HepG2 (cell line): Measurements from ENCODE around the gene MAPK14. TPM values are rescaled to one million over a fixed set of nuclear protein-coding genes. Genes with fewer than 3 reads are reported as not detected.

Experiments used
- ATAC-seq: fragments of 200-7000 bp; cut with Tn5 transposase; 3 replicates; pipeline ENCODE4 v1.9.1; 2020; ENCODE audit warnings: mild to moderate bottlenecking, moderate library complexity
- BruUV-seq: library from RNA; stranded (reverse); fragments of 400-500 nt; replicated peaks from 2 replicates; lab custom pipeline; 2021; lab: Mats Ljungman, UMichigan
- CTCF ChIA-PET: fragments of 300-600 bp; formaldehyde crosslinking; extraction: SDS; loops from one replicate; lab custom pipeline; 2021; ENCODE audit warnings: low total read pairs, inconsistent platforms, low intra/inter-chr PET ratio; lab: Yijun Ruan, JAX
- POLR2A ChIA-PET: fragments of 350-600 bp; sonication (Branson Sonifier 250); formaldehyde crosslinking; loops from one replicate; lab custom pipeline; 2020; ENCODE audit warnings: antibody characterized with exemption, inconsistent platforms; lab: Yijun Ruan, JAX
- DNase-seq: peaks from one replicate; pipeline ENCODE4 v3.0.0-alpha.2; 2015; ENCODE audit warnings: low spot score
- FAIRE-seq: peaks from 3 replicates; lab custom pipeline; 2011; peaks lifted over from hg19 to GRCh38; lab: Jason Lieb, UNC
- H2AFZ ChIP-seq: one replicate; pipeline ENCODE4 v1.6.1; 2011; ENCODE audit warnings: low read length, inconsistent platforms
- H3K27ac ChIP-seq: fragments of 300-600 bp; 3 replicates; pipeline ENCODE4 v1.8.0; 2011; ENCODE audit warnings: mixed run types, mild to moderate bottlenecking, mixed read lengths, low read length, inconsistent platforms; ENCODE audit not compliant: insufficient read depth; ENCODE audit errors: extremely low read length
- H3K27me3 ChIP-seq, 2 experiments: fragments of 200-600 bp in 1 of 2; 2 replicates in 1 of 2; 3 replicates in 1 of 2; pipeline versions ENCODE4 v1.6.0 to v1.8.0; 2011; ENCODE audit warnings: low read length in 2 of 2, mild to moderate bottlenecking in 2 of 2, moderate library complexity in 2 of 2, inconsistent platforms in 1 of 2; ENCODE audit not compliant: insufficient read depth in 2 of 2, control insufficient read depth in 1 of 2
- H3K36me3 ChIP-seq, 2 experiments: fragments of 200-600 bp in 1 of 2; replicated peaks in 1 of 2; 2 replicates in 1 of 2; 3 replicates in 1 of 2; pipeline versions ENCODE4 v1.5.1 to v1.8.0; 2011; ENCODE audit warnings: low read length in 2 of 2, inconsistent platforms in 1 of 2; ENCODE audit not compliant: insufficient read depth in 2 of 2, control insufficient read depth in 1 of 2
- H3K4me1 ChIP-seq: 2 replicates; pipeline ENCODE4 v1.5.1; 2012; ENCODE audit warnings: low read length, inconsistent platforms; ENCODE audit not compliant: insufficient read depth
- H3K4me2 ChIP-seq: 2 replicates; pipeline ENCODE4 v1.6.0; 2011; ENCODE audit warnings: low read depth, low read length, inconsistent platforms
- H3K4me3 ChIP-seq, 3 experiments: fragments of 200-600 bp in 1 of 3; sonication (generic), shearing (Covaris generic) in 1 of 3; replicated peaks in 1 of 3; 2 replicates each; pipeline ENCODE4 v1.5.1; 2011 to 2016; ENCODE audit warnings: low read length in 3 of 3, inconsistent platforms in 2 of 3, low read depth in 2 of 3, mild to moderate bottlenecking in 2 of 3, control low read depth in 1 of 3, mixed read lengths in 1 of 3; ENCODE audit not compliant: insufficient read depth in 1 of 3
- H3K79me2 ChIP-seq: one replicate; pipeline ENCODE4 v1.6.1; 2011; ENCODE audit warnings: low read length, inconsistent platforms; ENCODE audit not compliant: insufficient read depth
- H3K9ac ChIP-seq: 2 replicates; pipeline ENCODE4 v1.6.0; 2011; ENCODE audit warnings: mild to moderate bottlenecking, low read depth, low read length, inconsistent platforms; ENCODE audit not compliant: insufficient read depth
- H3K9me3 ChIP-seq: 2 replicates; pipeline ENCODE4 v1.5.1; 2012; ENCODE audit warnings: mild to moderate bottlenecking, low read length
- H4K20me1 ChIP-seq: 2 replicates; pipeline ENCODE4 v1.6.0; 2011; ENCODE audit warnings: inconsistent platforms, mild to moderate bottlenecking, low read length, moderate library complexity; ENCODE audit not compliant: insufficient read depth
- ATF4 ChIP-seq, 2 experiments: fragments of 450-650 bp in 1 of 2; sonication (generic) in 1 of 2; formaldehyde crosslinking; IDR thresholded peaks; 2 replicates each; pipeline versions ENCODE4 v1.5.0 to v1.8.0; 2020 to 2022; ENCODE audit warnings: mild to moderate bottlenecking in 1 of 2, missing genetic modification reagents in 1 of 2
- BRF2 ChIP-seq: sonication (generic); formaldehyde crosslinking; IDR thresholded peaks from 2 replicates; pipeline ENCODE4 v1.8.1; 2022; ENCODE audit warnings: mild to moderate bottlenecking, missing genetic modification reagents
- DNMT3B ChIP-seq: conservative IDR thresholded peaks from 2 replicates; pipeline ENCODE4 v1.6.1; 2016; ENCODE audit warnings: missing biosample characterization, control low read depth
- HNF4G ChIP-seq, 2 experiments: sonication (generic) in 1 of 2; formaldehyde crosslinking in 1 of 2; IDR thresholded peaks; 2 replicates each; pipeline versions ENCODE4 v1.4.0 to v1.6.1; 2011 to 2020; ENCODE audit warnings: borderline replicate concordance in 2 of 2, low read depth in 2 of 2, mild to moderate bottlenecking in 2 of 2, low read length in 1 of 2, missing genetic modification reagents in 1 of 2, moderate library complexity in 1 of 2
- HOXD1 ChIP-seq: sonication (generic); formaldehyde crosslinking; IDR thresholded peaks from 2 replicates; pipeline ENCODE4 v1.5.0; 2020; ENCODE audit warnings: missing genetic modification reagents
- MXD4 ChIP-seq: IDR thresholded peaks from 2 replicates; pipeline ENCODE4 v1.6.1; 2016; ENCODE audit warnings: mild to moderate bottlenecking, missing biosample characterization, missing genetic modification reagents
- PRDM15 ChIP-seq: sonication (generic); formaldehyde crosslinking; IDR thresholded peaks from 2 replicates; pipeline ENCODE4 v1.4.0; 2020; ENCODE audit warnings: missing genetic modification reagents
- SALL1 ChIP-seq: sonication (generic); formaldehyde crosslinking; IDR thresholded peaks from 2 replicates; pipeline ENCODE4 v1.8.0; 2022; ENCODE audit warnings: mild to moderate bottlenecking, missing genetic modification reagents
- ZBTB38 ChIP-seq: sonication (generic); formaldehyde crosslinking; IDR thresholded peaks from 2 replicates; pipeline ENCODE4 v1.5.1; 2020; ENCODE audit warnings: mild to moderate bottlenecking, missing genetic modification reagents
- ZNF234 ChIP-seq: sonication (generic); formaldehyde crosslinking; conservative IDR thresholded peaks from 2 replicates; pipeline ENCODE4 v1.5.1; 2020; ENCODE audit warnings: mild to moderate bottlenecking, missing genetic modification reagents
- ZNF256 ChIP-seq: sonication (generic); formaldehyde crosslinking; conservative IDR thresholded peaks from 2 replicates; pipeline ENCODE4 v1.4.0; 2020; ENCODE audit warnings: missing genetic modification reagents
- ZNF777 ChIP-seq: sonication (generic); formaldehyde crosslinking; IDR thresholded peaks from 2 replicates; pipeline ENCODE4 v1.4.0; 2020; ENCODE audit warnings: missing genetic modification reagents
- WGBS: methylation state at CpG from one replicate; pipeline ENCODE4 v1.1.6; 2017; ENCODE audit warnings: low lambda C conversion rate; 5-methylcytosine and 5-hydroxymethylcytosine counted together
- in situ Hi-C: cut with HindIII; loops from 2 replicates; pipeline ENCODE4 v1.10.0; 2017; ENCODE audit warnings: low pct_unique_long_range_greater_than_20kb; ENCODE audit not compliant: extremely low pct_ligation_motif_present
- intact Hi-C: fragments of 100-400 bp; cut with micrococcal nuclease; formaldehyde crosslinking; loops from one replicate; pipeline ENCODE4 v1.10.0; 2022; ENCODE audit not compliant: unreplicated experiment
- polyA plus RNA-seq, 8 experiments: library from polyadenylated mRNA; depleted of rRNA in 3 of 8; stranded (reverse) in 7 of 8; unstranded in 1 of 8; fragments of >200 nt; fragmentation: Illumina TruSeq in 4 of 8; extraction: Trizol in 4 of 8; gene quantifications; 2 replicates each; pipeline versions ENCODE4 v1.2.1 to v1.2.3, GENCODE V29; 2011 to 2016; ENCODE audit warnings: low read depth in 4 of 8, missing spikeins in 1 of 8, mixed read lengths in 1 of 8; ENCODE audit not compliant: insufficient read depth in 1 of 8
- total RNA-seq, 5 experiments: library from RNA; depleted of rRNA; stranded (reverse); fragments of >200 nt; fragmentation: Illumina TruSeq; extraction: Trizol; gene quantifications; 2 replicates each; pipeline ENCODE4 v1.2.3, GENCODE V29; 2016; ENCODE audit warnings: low read depth in 1 of 5
- TF ChIP-seq, protein P1 (sequence below): IDR thresholded peaks from 2 replicates; pipeline ENCODE4 v1.6.1; 2018; ENCODE audit warnings: missing genetic modification reagents, mild to moderate bottlenecking, missing compliant biosample characterization
- TF ChIP-seq, protein P2 (sequence below): sonication (generic); formaldehyde crosslinking; IDR thresholded peaks from 2 replicates; pipeline ENCODE4 v1.8.1; 2023; ENCODE audit warnings: mild to moderate bottlenecking, inconsistent platforms, moderate library complexity, missing genetic modification reagents, borderline replicate concordance

MAPK14 gene
- total and polyA plus RNA-seq, 2 of the 13 experiments (the other 11 are each of a cell fraction or from before 2014, with no cell fraction given), result 66.3 to 67.3 TPM

GRCh38 chr6:36129941-36130666, 102.5 kb downstream of the MAPK14 start, which contains the start of gene MAPK13:
Gene MAPK13, plus strand, starts transcription at chr6:36130513. Its CDS starts 70 bp downstream, at chr6:36130583.
- BruUV-seq, result no TSS peak
- ChIA-PET CTCF (no interaction called here), POLR2A (interaction anchor here (1.0 to 4.3 kb wide), 14 partner anchors 8 to 293 kb away, joined by 3 to 45 read pairs (median 15); partner anchors contain the start of genes BRPF3 and MAPK14)
- intact Hi-C loops (loop anchor here (2.0 to 5.0 kb wide), 2 partner anchors 67 to 172 kb away; partner anchors contain the start of gene BRPF3), in situ Hi-C loops (loop anchor here (5.0 kb wide), 2 partner anchors 67 to 232 kb away; partner anchors contain the start of gene BRPF3)
- peak within 1 kb of the TSS; percentile 75 to 92 (median 75) for H3K4me3 ChIP-seq
- H3K27me3 ChIP-seq, result no peaks in the 10 kb centered on the region
- peaks cover 71% of the 10 kb centered on the region for H3K4me1 ChIP-seq
- FAIRE-seq, result no peak
- no peaks in the 10 kb centered on the region for H3K9me3 ChIP-seq
- H3K27ac ChIP-seq, result peak within 1 kb of the TSS; percentile 90
- no peaks in the 10 kb centered on the region for H4K20me1 ChIP-seq
- peak within 1 kb of the TSS; percentile 93 for H3K9ac ChIP-seq
- H3K4me2 ChIP-seq, result peak within 1 kb of the TSS; percentile 100
- peak; percentile 28 for ATAC-seq
- no peaks in the 10 kb centered on the region for H3K79me2 ChIP-seq
- H2AFZ ChIP-seq, result no peak within 1 kb of the TSS
- WGBS, result 6% methylated on average over 20 of the region's 59 CpGs
- peak; percentile 25 for DNase-seq
- peaks cover 0 to 15% of the 10 kb centered on the region in 2 experiments; a peak in 3 of 5 replicates for H3K36me3 ChIP-seq
- TF ChIP-seq HNF4G (IDR thresholded peaks at IDR 0.05; ENCODE audit: borderline replicate concordance, low read depth, low read length), result 0 out of 2 replicates have a peak, but pooled peaks have one; percentile 7
- no peak for TF ChIP-seq HNF4G (CRISPR knock-in tag; IDR thresholded peaks at IDR 0.05; ENCODE audit: borderline replicate concordance, low read depth)
- TF ChIP-seq ZBTB38, result no peak
- TF ChIP-seq SALL1 (CRISPR knock-in tag), result peak; percentile 44
- no peak for TF ChIP-seq ZNF234 (CRISPR knock-in tag)
- no peak for TF ChIP-seq DNMT3B
- TF ChIP-seq ZNF777 (CRISPR knock-in tag), result peak; percentile 68
- TF ChIP-seq HOXD1, result 0 out of 2 replicates have a peak, but pooled peaks have one; percentile 19
- no peak; the same call in 1 of the 2 replicates for TF ChIP-seq MXD4 (CRISPR knock-in tag)
- TF ChIP-seq, protein P1, sequence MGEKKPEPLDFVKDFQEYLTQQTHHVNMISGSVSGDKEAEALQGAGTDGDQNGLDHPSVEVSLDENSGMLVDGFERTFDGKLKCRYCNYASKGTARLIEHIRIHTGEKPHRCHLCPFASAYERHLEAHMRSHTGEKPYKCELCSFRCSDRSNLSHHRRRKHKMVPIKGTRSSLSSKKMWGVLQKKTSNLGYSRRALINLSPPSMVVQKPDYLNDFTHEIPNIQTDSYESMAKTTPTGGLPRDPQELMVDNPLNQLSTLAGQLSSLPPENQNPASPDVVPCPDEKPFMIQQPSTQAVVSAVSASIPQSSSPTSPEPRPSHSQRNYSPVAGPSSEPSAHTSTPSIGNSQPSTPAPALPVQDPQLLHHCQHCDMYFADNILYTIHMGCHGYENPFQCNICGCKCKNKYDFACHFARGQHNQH (CRISPR knock-in tag), result no peak
- TF ChIP-seq ATF4 (CRISPR knock-in tag; IDR thresholded peaks at IDR 0.05), result no peak
- TF ChIP-seq, protein P2, sequence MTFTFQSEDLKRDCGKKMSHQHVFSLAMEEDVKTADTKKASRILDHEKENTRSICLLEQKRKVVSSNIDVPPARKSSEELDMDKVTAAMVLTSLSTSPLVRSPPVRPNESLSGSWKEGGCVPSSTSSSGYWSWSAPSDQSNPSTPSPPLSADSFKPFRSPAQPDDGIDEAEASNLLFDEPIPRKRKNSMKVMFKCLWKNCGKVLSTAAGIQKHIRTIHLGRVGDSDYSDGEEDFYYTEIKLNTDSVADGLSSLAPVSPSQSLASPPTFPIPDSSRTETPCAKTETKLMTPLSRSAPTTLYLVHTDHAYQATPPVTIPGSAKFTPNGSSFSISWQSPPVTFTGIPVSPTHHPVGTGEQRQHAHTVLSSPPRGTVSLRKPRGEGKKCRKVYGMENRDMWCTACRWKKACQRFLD (CRISPR knock-in tag), result no peak
- no peak for TF ChIP-seq ZNF256 (CRISPR knock-in tag)
- no peak for TF ChIP-seq PRDM15 (CRISPR knock-in tag)
- TF ChIP-seq BRF2 (CRISPR knock-in tag), result no peak
